Body of pancreas (tissue), 4 donors: Measurements from ENCODE around the gene PALS2. TPM values are rescaled to one million over a fixed set of nuclear protein-coding genes. Genes with fewer than 3 reads are reported as not detected.

ENCODE experiments used
- ATAC-seq: fragments of 150-250 bp; one replicate; pipeline ENCODE4 v1.9.1; 2016
- DNase-seq, 4 donors: peaks; one replicate each; pipeline ENCODE4 v3.0.0-alpha.2; 2019
- H3K27ac ChIP-seq, 4 donors: fragments of 200-600 bp; sonication (generic); 1 replicate in 3 of 4; 2 replicates in 1 of 4; pipeline versions ENCODE4 v1.5.1 to v1.6.1; 2016 to 2019; ENCODE audit warnings: mild to moderate bottlenecking in 1 of 4, mixed read lengths in 1 of 4, moderate library complexity in 1 of 4
- H3K27me3 ChIP-seq, 2 donors: fragments of 200-600 bp; sonication (generic); one replicate each; pipeline ENCODE4 v1.6.0; 2016; ENCODE audit warnings: mild to moderate bottlenecking in 1 of 2
- H3K36me3 ChIP-seq, 2 donors: fragments of 200-600 bp; sonication (generic); replicated peaks in 1 of 2; 2 replicates each; pipeline ENCODE4 v1.5.1; 2016; ENCODE audit warnings: low read depth in 2 of 2; ENCODE audit not compliant: insufficient read depth in 1 of 2
- H3K4me1 ChIP-seq: fragments of 200-600 bp; sonication (generic); one replicate; pipeline ENCODE4 v1.6.0; 2016
- H3K4me3 ChIP-seq, 2 donors: fragments of 200-600 bp; sonication (generic); 1 replicate in 1 of 2; 2 replicates in 1 of 2; pipeline ENCODE4 v1.5.1; 2016 to 2019
- H3K9me3 ChIP-seq, 3 donors: fragments of 200-600 bp; sonication (generic); 1 replicate in 2 of 3; 2 replicates in 1 of 3; pipeline ENCODE4 v1.5.1; 2016
- POLR2A ChIP-seq, 3 donors: fragments of 450-650 bp; IDR thresholded peaks; one replicate each; pipeline ENCODE4 v1.6.1; 2016; ENCODE audit warnings: antibody characterized with exemption in 3 of 3, mild to moderate bottlenecking in 2 of 3
- WGBS, 2 donors: methylation state at CpG; one replicate each; pipeline ENCODE4 v1.1.5; 2017; 5-methylcytosine and 5-hydroxymethylcytosine counted together
- intact Hi-C: fragments of 100-400 bp; cut with DNase I; formaldehyde crosslinking; loops from one replicate; pipeline ENCODE4 v1.15.1; 2023
- total RNA-seq, 2 donors: library from RNA; depleted of rRNA; stranded (reverse); fragments of >200 nt; gene quantifications; one replicate each; pipeline ENCODE4 v1.1.0, GENCODE V29; 2016
- TF ChIP-seq, protein P1 (sequence below), 7 experiments: fragments of 450-650 bp in 4 of 7; fragments of 200-600 bp in 3 of 7; sonication (generic) in 3 of 7; IDR thresholded peaks; one replicate each; pipeline ENCODE4 v1.5.1; 2016 to 2019; ENCODE audit warnings: antibody characterized with exemption in 7 of 7

PALS2 gene
- total RNA-seq, 2 donors from 2014 or later, result 11.7 to 17.1 TPM

DNA sequence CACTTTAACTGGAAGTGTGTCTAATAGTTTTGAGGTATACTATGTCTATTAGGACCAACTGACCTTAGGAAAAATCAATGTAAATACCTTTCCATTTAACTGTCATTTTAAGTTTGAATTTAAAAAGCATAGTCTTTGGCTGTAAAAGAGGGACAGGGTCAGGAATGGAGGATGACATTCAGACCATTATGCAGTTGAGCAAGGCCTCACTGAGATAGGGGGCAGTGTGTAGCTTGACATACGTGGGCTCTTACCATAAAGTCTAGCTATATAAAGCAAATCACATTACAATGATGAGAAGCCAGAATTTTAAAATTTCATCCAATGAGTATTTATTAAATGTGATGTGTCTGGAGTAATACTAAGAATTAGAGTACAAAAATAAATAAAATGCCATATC lies 17.9 kb downstream of the PALS2 start:
- no peak overlapping the region for H3K4me3 ChIP-seq
- WGBS, 2 donors, result 74 to 88% methylated on average over 1 of the region's 1 CpG
- ATAC-seq, result no peak

GRCh38 chr7:24595671-24596418 lies 22.6 kb downstream of the PALS2 start:
- no peak for TF ChIP-seq POLR2A (IDR thresholded peaks at IDR 0.05)
- TF ChIP-seq, protein P1, sequence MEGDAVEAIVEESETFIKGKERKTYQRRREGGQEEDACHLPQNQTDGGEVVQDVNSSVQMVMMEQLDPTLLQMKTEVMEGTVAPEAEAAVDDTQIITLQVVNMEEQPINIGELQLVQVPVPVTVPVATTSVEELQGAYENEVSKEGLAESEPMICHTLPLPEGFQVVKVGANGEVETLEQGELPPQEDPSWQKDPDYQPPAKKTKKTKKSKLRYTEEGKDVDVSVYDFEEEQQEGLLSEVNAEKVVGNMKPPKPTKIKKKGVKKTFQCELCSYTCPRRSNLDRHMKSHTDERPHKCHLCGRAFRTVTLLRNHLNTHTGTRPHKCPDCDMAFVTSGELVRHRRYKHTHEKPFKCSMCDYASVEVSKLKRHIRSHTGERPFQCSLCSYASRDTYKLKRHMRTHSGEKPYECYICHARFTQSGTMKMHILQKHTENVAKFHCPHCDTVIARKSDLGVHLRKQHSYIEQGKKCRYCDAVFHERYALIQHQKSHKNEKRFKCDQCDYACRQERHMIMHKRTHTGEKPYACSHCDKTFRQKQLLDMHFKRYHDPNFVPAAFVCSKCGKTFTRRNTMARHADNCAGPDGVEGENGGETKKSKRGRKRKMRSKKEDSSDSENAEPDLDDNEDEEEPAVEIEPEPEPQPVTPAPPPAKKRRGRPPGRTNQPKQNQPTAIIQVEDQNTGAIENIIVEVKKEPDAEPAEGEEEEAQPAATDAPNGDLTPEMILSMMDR (IDR thresholded peaks at IDR 0.05), result no peak
- ATAC-seq (no peak), DNase-seq (no peak)
- Histone ChIP-seq H3K36me3 (no peaks in the 10 kb centered on the region), H3K27me3 (no peaks in the 10 kb centered on the region), H3K4me3 (no peak overlapping the region), H3K4me1 (peaks cover 3% of the 10 kb centered on the region), H3K9me3 (no peaks in the 10 kb centered on the region), H3K27ac (no peak overlapping the region)
- intact Hi-C loops, result no loop called here
- WGBS, 2 donors, result 90 to 95% methylated on average over 7 of the region's 7 CpGs

More for the DNA sequence above, 17.9 kb downstream of the PALS2 start:
- peaks cover 22% of the 10 kb centered on the region for H3K4me1 ChIP-seq
- H3K9me3 ChIP-seq, result no peaks in the 10 kb centered on the region
- intact Hi-C loops, result no loop called here
- no peak for TF ChIP-seq POLR2A (IDR thresholded peaks at IDR 0.05)
- TF ChIP-seq, protein P1 (IDR thresholded peaks at IDR 0.05), result no peak
- no peaks in the 10 kb centered on the region for H3K27me3 ChIP-seq
- no peak overlapping the region for H3K27ac ChIP-seq
- no peak for DNase-seq
- H3K36me3 ChIP-seq, result no peaks in the 10 kb centered on the region

GRCh38 chr7:24597014-24597413 lies 23.8 kb downstream of the PALS2 start:
- no peaks in the 10 kb centered on the region for H3K9me3 ChIP-seq
- H3K4me1 ChIP-seq, result no peaks in the 10 kb centered on the region
- H3K27ac ChIP-seq, result no peak overlapping the region
- no peak overlapping the region for H3K4me3 ChIP-seq
- no peak for ATAC-seq
- H3K27me3 ChIP-seq, result no peaks in the 10 kb centered on the region
- intact Hi-C loops, result no loop called here
- H3K36me3 ChIP-seq, result no peaks in the 10 kb centered on the region
- 74 to 92% methylated on average over 3 of the region's 3 CpGs for WGBS, 2 donors
- no peak for DNase-seq
- TF ChIP-seq, protein P1 (IDR thresholded peaks at IDR 0.05), result no peak
- TF ChIP-seq POLR2A (IDR thresholded peaks at IDR 0.05), result no peak

DNA sequence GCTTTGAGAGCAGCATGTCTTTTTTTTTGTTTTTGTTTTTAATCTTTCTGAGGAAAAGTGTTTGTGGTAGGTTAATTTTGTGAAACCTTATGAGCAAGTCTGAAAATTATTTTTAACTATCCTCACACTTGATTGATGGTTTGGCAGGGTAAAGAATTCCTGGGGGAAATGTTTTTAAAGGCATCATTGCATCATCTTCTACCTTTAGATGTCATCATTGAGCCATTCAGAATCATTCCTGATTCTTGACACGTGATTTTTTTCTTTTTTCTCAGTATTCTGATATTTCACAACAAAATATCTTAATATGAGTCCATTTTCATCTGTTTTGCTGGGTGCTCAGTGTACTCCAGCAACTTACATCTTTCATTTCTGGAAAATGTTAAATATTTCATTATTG lies 28.3 kb downstream of the PALS2 start:
- no peak for DNase-seq
- H3K27me3 ChIP-seq, result no peaks in the 10 kb centered on the region
- intact Hi-C loops, result no loop called here
- ATAC-seq, result no peak
- H3K4me3 ChIP-seq, result no peak overlapping the region
- TF ChIP-seq, protein P1 (IDR thresholded peaks at IDR 0.05), result no peak
- TF ChIP-seq POLR2A (IDR thresholded peaks at IDR 0.05), result no peak
- H3K9me3 ChIP-seq, result no peaks in the 10 kb centered on the region
- H3K4me1 ChIP-seq, result no peaks in the 10 kb centered on the region
- H3K27ac ChIP-seq, result no peak overlapping the region
- WGBS, 2 donors, result 85 to 97% methylated on average over 1 of the region's 1 CpG
- no peaks in the 10 kb centered on the region for H3K36me3 ChIP-seq

- Histone ChIP-seq H3K4me3 (no peak overlapping the region), H3K36me3 (no peaks in the 10 kb centered on the region), H3K27ac (no peak overlapping the region), H3K4me1 (no peaks in the 10 kb centered on the region), H3K27me3 (no peaks in the 10 kb centered on the region), H3K9me3 (no peaks in the 10 kb centered on the region)
- TF ChIP-seq, protein P1 (IDR thresholded peaks at IDR 0.05), result no peak
- no peak for TF ChIP-seq POLR2A (IDR thresholded peaks at IDR 0.05)
- intact Hi-C loops, result no loop called here
- no peak for DNase-seq
- no peak for ATAC-seq
Observed at GRCh38 chr7:24602860-24603456, 29.7 kb downstream of the PALS2 start.
